Measurements from ENCODE around the gene ARID4B.

Gene ARID4B

DNA sequence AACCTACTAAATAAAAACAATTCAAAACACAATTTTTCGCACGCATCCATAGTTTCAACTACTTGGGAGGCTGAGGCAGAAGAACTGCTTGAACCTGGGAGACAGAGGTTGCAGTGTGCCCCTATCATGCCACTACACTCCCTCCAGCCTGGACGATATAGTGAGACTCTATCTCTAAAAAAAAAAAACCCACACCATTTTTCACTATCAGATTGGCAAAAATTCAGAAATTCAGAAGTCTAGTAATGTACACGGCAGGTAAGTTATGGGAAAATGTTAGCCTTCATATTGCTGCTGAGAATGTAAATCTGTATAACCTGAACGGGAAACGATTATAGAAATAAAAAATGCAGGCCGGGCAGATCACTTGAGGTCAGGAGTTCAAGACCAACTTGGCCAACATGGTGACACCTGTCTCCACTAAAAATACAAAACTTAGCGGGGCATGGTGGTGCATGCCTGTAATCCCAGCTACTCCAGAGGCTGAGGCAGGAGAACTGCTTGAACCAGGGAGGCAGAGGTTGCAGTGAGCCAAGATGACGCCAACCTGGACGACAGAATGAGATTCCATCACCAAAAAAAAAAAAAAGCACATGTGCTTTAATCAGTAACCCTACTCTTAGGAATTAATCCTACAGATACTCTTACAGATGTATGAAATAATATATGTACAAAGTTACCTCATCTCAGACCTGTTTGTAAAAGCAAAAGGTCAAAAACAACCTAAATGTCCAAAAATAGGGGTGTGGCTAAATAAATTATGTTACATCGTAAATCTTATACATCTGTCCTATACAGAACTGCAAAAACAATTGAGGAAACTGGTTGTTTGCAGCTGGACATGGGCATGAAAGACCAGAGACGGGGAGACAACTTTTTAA, 37.9 kb downstream of the ARID4B start:
- peaks cover 99% of the 10 kb centered on the region for H3K79me2 ChIP-seq (ENCODE audit: insufficient read depth, low read length)
- TF ChIP-seq, protein P1, sequence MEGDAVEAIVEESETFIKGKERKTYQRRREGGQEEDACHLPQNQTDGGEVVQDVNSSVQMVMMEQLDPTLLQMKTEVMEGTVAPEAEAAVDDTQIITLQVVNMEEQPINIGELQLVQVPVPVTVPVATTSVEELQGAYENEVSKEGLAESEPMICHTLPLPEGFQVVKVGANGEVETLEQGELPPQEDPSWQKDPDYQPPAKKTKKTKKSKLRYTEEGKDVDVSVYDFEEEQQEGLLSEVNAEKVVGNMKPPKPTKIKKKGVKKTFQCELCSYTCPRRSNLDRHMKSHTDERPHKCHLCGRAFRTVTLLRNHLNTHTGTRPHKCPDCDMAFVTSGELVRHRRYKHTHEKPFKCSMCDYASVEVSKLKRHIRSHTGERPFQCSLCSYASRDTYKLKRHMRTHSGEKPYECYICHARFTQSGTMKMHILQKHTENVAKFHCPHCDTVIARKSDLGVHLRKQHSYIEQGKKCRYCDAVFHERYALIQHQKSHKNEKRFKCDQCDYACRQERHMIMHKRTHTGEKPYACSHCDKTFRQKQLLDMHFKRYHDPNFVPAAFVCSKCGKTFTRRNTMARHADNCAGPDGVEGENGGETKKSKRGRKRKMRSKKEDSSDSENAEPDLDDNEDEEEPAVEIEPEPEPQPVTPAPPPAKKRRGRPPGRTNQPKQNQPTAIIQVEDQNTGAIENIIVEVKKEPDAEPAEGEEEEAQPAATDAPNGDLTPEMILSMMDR (conservative IDR thresholded peaks at IDR 0.05; ENCODE audit: low read length), result no peak
- no peak for TF ChIP-seq EZH2phosphoT487 (IDR thresholded peaks at IDR 0.05; ENCODE audit: borderline replicate concordance)
- no peak overlapping the region for H3K4me2 ChIP-seq (ENCODE audit: low read depth, low read length, poor library complexity, severe bottlenecking)
- peaks cover 88% of the 10 kb centered on the region for H4K20me1 ChIP-seq (ENCODE audit: insufficient read depth, low read length, poor library complexity, severe bottlenecking)
- no peaks in the 10 kb centered on the region for H3K9me2 ChIP-seq (replicated peaks; ENCODE audit: low read depth, low read length)
- H3K4me1 ChIP-seq (ENCODE audit: insufficient read depth, low read length, poor library complexity, severe bottlenecking), result peaks cover 25% of the 10 kb centered on the region
- H2AFZ ChIP-seq (ENCODE audit: low read length), result no peak overlapping the region
- H3K9ac ChIP-seq (ENCODE audit: low read depth, low read length, poor library complexity, severe bottlenecking), result no peak overlapping the region
- H3K9me3 ChIP-seq (ENCODE audit: insufficient read depth, low read depth, low read length), result no peaks in the 10 kb centered on the region
- H3F3A ChIP-seq (ENCODE audit: low read depth), result no peaks in the 10 kb centered on the region
- no peaks in the 10 kb centered on the region for H3K36me3 ChIP-seq (ENCODE audit: insufficient read depth, low read length)
- no peaks in the 10 kb centered on the region for H3K27me3 ChIP-seq (ENCODE audit: insufficient read depth, low read length, poor library complexity, severe bottlenecking)
- no peak overlapping the region for H3K4me3 ChIP-seq (ENCODE audit: low read length, poor library complexity, severe bottlenecking)

DNA sequence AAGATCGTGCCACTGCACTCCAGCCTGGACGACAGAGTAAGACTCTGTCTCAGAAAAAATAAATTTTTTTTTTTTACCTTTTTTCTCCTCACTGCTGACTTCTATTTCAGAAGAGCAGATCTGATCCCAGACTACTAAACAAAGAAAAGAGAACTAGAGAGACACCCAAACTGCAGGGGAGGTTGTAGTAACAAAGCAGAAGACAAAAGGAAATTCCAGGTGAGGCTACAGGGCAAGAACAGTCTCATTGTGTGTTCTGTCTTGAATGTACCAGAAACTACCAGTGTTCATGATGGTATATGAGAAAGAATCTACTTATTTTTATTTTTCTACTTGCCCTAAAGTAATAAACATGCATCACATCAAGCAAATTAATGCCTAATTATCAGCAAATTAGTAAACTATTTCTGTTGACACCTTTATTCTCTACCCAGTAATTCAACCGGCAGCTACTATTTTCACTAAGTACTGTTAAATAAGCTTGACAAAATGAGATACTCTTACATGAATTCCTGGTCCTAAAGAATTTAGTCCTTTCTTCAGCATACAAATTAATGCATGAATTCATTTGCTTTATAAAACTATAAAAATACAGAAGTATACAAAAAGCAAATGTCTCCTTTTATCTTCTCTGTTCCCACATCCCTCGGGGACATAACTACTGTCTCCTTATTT, 40.6 kb downstream of the ARID4B start:
- Histone ChIP-seq H3K79me2 (ENCODE audit: insufficient read depth, low read length) (peaks cover 97% of the 10 kb centered on the region), H3K9me3 (ENCODE audit: insufficient read depth, low read depth, low read length) (no peaks in the 10 kb centered on the region), H2AFZ (ENCODE audit: low read length) (no peak overlapping the region), H3K4me1 (ENCODE audit: insufficient read depth, low read length, poor library complexity, severe bottlenecking) (peaks cover 30% of the 10 kb centered on the region), H3K27me3 (ENCODE audit: insufficient read depth, low read length, poor library complexity, severe bottlenecking) (no peaks in the 10 kb centered on the region), H3K9ac (ENCODE audit: low read depth, low read length, poor library complexity, severe bottlenecking) (no peak overlapping the region), H3K36me3 (ENCODE audit: insufficient read depth, low read length) (no peaks in the 10 kb centered on the region), H3K4me3 (ENCODE audit: low read length, poor library complexity, severe bottlenecking) (no peak overlapping the region), H3K4me2 (ENCODE audit: low read depth, low read length, poor library complexity, severe bottlenecking) (peak overlapping the region; percentile 9), H3F3A (ENCODE audit: low read depth) (no peaks in the 10 kb centered on the region), H4K20me1 (ENCODE audit: insufficient read depth, low read length, poor library complexity, severe bottlenecking) (peaks cover 89% of the 10 kb centered on the region), H3K9me2 (replicated peaks; ENCODE audit: low read depth, low read length) (no peaks in the 10 kb centered on the region)
- TF ChIP-seq, protein P1 (conservative IDR thresholded peaks at IDR 0.05; ENCODE audit: low read length), result no peak
- no peak for TF ChIP-seq EZH2phosphoT487 (IDR thresholded peaks at IDR 0.05; ENCODE audit: borderline replicate concordance)

DNA sequence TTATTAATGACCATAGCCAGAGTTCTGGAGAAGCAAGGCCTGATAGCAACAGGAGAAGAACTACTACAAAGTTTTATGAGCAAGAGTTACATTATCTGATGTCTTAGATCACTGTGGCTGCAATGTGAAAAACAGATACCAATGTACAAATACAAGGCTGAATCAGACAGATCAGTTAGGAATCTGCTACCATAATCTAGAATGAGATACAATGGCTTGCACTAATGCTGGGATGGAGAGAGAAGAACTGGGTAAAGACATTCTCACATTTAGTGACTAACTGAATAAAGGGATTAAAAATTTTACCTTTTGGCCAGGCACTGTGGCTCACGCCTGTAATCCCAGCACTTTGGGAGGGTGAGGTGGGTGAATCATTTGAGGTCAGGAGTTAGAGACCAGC, 41.3 kb downstream of the ARID4B start:
- Histone ChIP-seq H3K9me3 (ENCODE audit: insufficient read depth, low read depth, low read length) (no peaks in the 10 kb centered on the region), H3K9me2 (replicated peaks; ENCODE audit: low read depth, low read length) (no peaks in the 10 kb centered on the region), H2AFZ (ENCODE audit: low read length) (no peak overlapping the region), H3K9ac (ENCODE audit: low read depth, low read length, poor library complexity, severe bottlenecking) (peak overlapping the region; percentile 1), H3K4me1 (ENCODE audit: insufficient read depth, low read length, poor library complexity, severe bottlenecking) (peaks cover 30% of the 10 kb centered on the region), H3K79me2 (ENCODE audit: insufficient read depth, low read length) (peaks cover 97% of the 10 kb centered on the region), H3K4me2 (ENCODE audit: low read depth, low read length, poor library complexity, severe bottlenecking) (peak overlapping the region; percentile 9), H3K27me3 (ENCODE audit: insufficient read depth, low read length, poor library complexity, severe bottlenecking) (no peaks in the 10 kb centered on the region), H3K36me3 (ENCODE audit: insufficient read depth, low read length) (no peaks in the 10 kb centered on the region), H3F3A (ENCODE audit: low read depth) (no peaks in the 10 kb centered on the region), H4K20me1 (ENCODE audit: insufficient read depth, low read length, poor library complexity, severe bottlenecking) (peaks cover 87% of the 10 kb centered on the region), H3K4me3 (ENCODE audit: low read length, poor library complexity, severe bottlenecking) (no peak overlapping the region)
- TF ChIP-seq, protein P1 (conservative IDR thresholded peaks at IDR 0.05; ENCODE audit: low read length), result no peak
- TF ChIP-seq EZH2phosphoT487 (IDR thresholded peaks at IDR 0.05; ENCODE audit: borderline replicate concordance), result no peak

Data from Loucy (cell line).